ENCODE results near the gene PIM2.

GRCh38 chrX:48890296-48890925 lies 28.4 kb downstream of the PIM2 start:
- no peak for TF ChIP-seq EZH2 (IDR thresholded peaks at IDR 0.05; ENCODE audit: borderline replicate concordance, low read length)
- TF ChIP-seq, protein P1, sequence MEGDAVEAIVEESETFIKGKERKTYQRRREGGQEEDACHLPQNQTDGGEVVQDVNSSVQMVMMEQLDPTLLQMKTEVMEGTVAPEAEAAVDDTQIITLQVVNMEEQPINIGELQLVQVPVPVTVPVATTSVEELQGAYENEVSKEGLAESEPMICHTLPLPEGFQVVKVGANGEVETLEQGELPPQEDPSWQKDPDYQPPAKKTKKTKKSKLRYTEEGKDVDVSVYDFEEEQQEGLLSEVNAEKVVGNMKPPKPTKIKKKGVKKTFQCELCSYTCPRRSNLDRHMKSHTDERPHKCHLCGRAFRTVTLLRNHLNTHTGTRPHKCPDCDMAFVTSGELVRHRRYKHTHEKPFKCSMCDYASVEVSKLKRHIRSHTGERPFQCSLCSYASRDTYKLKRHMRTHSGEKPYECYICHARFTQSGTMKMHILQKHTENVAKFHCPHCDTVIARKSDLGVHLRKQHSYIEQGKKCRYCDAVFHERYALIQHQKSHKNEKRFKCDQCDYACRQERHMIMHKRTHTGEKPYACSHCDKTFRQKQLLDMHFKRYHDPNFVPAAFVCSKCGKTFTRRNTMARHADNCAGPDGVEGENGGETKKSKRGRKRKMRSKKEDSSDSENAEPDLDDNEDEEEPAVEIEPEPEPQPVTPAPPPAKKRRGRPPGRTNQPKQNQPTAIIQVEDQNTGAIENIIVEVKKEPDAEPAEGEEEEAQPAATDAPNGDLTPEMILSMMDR (IDR thresholded peaks at IDR 0.05; ENCODE audit: low read length) = no peak

Measured in OCI-LY1 (cell line).